Liver (tissue), 2 donors: ENCODE measurements around the gene ADCY9.

Source experiments
- CTCF ChIP-seq: fragments of 150-350 bp; IDR thresholded peaks from 2 replicates; pipeline ENCODE4 v1.5.1; 2017; ENCODE audit warnings: improper control_type of control experiment, low read depth, low read length; ENCODE audit not compliant: missing input control
- MAX ChIP-seq: IDR thresholded peaks from 2 replicates; pipeline ENCODE4 v1.6.1; 2016; ENCODE audit warnings: antibody characterized with exemption
- YY1 ChIP-seq: IDR thresholded peaks from 2 replicates; pipeline ENCODE4 v1.6.1; 2016; ENCODE audit warnings: antibody characterized with exemption, mild to moderate bottlenecking
- donor health status: healthy.

GRCh38 chr16:3986235-3986544 is 130.1 kb downstream of the ADCY9 start:
- TF ChIP-seq YY1, result no peak
- TF ChIP-seq CTCF, result no peak
- no peak for TF ChIP-seq MAX
